ENCODE data around the gene TMEM80.
"Not testable (repeated sequence)": the region's sequence is repeated elsewhere in the genome, so short reads cannot be mapped to it uniquely, and the experiment has no call there.

DNA sequence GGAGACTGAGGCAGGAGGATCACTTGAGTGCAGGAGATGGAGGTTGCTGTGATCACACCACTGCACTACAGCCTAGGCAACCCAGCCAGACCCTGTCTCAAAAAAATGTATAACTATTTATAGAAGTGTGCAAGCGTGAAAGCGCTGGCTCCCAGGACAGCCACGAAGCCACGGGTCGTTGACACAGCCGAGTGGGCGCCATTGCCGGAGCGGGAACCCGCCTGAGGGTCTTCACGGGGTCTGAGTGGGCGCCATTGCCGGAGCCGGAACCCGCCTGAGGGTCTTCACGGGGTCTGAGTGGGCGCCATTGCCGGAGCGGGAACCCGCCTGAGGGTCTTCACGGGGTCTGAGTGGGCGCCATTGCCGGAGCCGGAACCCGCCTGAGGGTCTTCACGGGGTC lies 38.9 kb downstream of the TMEM80 start:
- TF ChIP-seq POLR2A (IDR thresholded peaks at IDR 0.05) = not testable (repeated sequence)
- TF ChIP-seq, protein P1, sequence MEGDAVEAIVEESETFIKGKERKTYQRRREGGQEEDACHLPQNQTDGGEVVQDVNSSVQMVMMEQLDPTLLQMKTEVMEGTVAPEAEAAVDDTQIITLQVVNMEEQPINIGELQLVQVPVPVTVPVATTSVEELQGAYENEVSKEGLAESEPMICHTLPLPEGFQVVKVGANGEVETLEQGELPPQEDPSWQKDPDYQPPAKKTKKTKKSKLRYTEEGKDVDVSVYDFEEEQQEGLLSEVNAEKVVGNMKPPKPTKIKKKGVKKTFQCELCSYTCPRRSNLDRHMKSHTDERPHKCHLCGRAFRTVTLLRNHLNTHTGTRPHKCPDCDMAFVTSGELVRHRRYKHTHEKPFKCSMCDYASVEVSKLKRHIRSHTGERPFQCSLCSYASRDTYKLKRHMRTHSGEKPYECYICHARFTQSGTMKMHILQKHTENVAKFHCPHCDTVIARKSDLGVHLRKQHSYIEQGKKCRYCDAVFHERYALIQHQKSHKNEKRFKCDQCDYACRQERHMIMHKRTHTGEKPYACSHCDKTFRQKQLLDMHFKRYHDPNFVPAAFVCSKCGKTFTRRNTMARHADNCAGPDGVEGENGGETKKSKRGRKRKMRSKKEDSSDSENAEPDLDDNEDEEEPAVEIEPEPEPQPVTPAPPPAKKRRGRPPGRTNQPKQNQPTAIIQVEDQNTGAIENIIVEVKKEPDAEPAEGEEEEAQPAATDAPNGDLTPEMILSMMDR (IDR thresholded peaks at IDR 0.05) = not testable (repeated sequence)
